ENCODE measurements around the gene MRPS27.

The MRPS27 gene

DNA sequence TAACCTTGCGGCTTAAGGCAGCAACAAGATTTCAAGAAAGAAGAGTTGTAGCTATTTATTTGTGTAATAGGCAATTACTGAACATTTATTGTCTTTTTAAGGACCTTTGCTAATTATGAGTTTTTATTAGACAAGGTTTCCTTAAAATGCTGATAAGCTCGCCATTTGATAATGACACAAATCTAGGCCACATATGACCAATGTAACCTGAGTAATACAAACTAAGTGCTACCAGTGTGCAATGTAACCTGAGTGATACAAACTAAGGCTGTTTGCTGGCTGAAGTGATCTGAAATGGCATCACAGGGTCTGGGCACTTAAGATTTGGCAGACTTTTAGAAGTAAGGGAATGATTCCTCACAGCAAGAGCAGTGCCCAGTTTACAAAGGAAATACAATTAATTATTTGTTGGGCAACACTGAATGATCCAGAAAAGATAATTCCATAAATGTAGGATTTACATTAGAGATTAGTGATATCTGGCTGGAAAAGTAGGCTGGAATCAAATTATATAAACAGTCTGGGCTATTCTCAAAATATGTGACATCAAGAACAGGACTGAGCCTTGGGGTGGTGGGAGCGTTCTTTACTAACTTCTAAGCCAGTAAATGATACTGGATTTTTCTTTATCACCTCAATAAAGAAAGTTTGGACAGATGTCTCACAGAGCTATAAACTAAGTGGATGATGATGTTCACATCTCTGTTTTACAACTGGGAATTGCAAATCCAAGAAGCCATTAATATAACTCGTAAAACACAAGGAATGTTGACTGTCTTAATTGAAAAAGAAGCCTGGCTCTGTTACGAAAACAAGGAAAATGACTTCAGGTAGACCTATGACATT, 54.8 kb downstream of the MRPS27 start:
- Mint-ChIP-seq H3K9me3 (no peaks in the 10 kb centered on the region), H3K4me1 (peaks cover 14% of the 10 kb centered on the region), H3K27ac (no peak overlapping the region), H3K4me3 (no peak overlapping the region), H3K27me3 (ENCODE audit: low read depth) (no peaks in the 10 kb centered on the region), H3K36me3 (ENCODE audit: low read depth) (peaks cover 13% of the 10 kb centered on the region)
- TF ChIP-seq, protein P1, sequence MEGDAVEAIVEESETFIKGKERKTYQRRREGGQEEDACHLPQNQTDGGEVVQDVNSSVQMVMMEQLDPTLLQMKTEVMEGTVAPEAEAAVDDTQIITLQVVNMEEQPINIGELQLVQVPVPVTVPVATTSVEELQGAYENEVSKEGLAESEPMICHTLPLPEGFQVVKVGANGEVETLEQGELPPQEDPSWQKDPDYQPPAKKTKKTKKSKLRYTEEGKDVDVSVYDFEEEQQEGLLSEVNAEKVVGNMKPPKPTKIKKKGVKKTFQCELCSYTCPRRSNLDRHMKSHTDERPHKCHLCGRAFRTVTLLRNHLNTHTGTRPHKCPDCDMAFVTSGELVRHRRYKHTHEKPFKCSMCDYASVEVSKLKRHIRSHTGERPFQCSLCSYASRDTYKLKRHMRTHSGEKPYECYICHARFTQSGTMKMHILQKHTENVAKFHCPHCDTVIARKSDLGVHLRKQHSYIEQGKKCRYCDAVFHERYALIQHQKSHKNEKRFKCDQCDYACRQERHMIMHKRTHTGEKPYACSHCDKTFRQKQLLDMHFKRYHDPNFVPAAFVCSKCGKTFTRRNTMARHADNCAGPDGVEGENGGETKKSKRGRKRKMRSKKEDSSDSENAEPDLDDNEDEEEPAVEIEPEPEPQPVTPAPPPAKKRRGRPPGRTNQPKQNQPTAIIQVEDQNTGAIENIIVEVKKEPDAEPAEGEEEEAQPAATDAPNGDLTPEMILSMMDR (IDR thresholded peaks at IDR 0.05; ENCODE audit: unreplicated experiment in 3 of 3), result no peak

DNA sequence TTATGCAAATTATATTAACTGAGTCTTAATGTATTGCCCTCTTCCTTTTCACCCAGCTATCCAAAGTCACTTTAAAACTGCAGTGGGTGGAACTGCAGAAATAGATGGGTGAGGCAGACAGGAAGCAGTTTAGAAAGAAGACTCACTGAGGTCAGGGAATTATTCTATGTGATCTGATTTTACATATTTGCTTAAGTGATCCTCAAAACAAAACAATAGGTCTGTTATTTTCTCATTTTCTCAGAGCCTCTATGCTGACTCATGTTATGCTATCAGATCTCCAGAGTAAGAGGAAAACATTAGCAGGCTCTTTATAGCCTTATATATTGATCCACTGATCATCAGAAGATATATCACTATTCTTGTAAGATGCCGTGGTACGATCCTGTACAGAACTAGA, 63.5 kb downstream of the MRPS27 start:
- Mint-ChIP-seq H3K9me3 (no peaks in the 10 kb centered on the region), H3K4me3 (no peak overlapping the region), H3K36me3 (ENCODE audit: low read depth) (peaks cover 14% of the 10 kb centered on the region), H3K27me3 (ENCODE audit: low read depth) (no peaks in the 10 kb centered on the region), H3K27ac (no peak overlapping the region), H3K4me1 (peaks cover 9% of the 10 kb centered on the region)
- TF ChIP-seq, protein P1 (IDR thresholded peaks at IDR 0.05; ENCODE audit: unreplicated experiment in 3 of 3), result no peak

DNA sequence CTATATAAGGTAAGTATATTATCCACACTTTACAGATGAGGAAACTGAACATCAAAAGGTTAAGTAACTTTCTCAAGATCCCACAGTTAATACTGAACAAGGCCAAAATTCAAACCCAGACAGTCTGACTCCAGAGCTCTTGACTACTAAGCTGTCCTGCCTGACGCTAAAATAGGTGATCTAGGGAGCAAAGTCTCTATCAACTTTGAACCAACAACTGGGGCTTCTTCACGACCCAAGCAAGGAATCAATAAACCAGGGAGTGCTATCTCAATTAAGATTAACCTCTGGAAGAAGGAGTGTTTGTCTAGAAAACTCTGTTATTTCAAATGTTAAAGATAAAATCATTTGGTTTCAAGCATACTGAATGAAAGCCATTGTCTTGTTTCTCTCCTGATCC, 64.4 kb downstream of the MRPS27 start:
- TF ChIP-seq, protein P1 (IDR thresholded peaks at IDR 0.05; ENCODE audit: unreplicated experiment in 3 of 3), result no peak
- Mint-ChIP-seq H3K4me3 (no peak overlapping the region), H3K36me3 (ENCODE audit: low read depth) (peaks cover 14% of the 10 kb centered on the region), H3K9me3 (no peaks in the 10 kb centered on the region), H3K27ac (no peak overlapping the region), H3K27me3 (ENCODE audit: low read depth) (no peaks in the 10 kb centered on the region), H3K4me1 (peaks cover 17% of the 10 kb centered on the region)

DNA sequence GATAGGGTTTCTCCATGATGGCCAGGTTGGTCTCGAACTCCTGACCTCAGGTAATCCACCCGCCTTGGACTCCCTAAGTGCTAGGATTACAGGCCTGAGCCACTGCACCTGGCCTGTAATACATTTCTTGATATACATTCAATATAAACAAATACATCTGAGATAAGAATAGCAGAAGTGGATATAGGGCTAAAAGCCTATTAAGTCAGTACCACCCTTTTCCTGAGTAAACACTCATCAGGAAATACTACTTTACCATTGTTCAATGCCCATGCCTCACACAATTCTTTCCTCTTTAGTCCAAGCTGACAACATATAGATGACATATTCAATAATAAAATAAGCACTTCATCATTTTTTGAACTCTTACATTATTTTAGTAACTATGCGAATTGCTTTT, 64.8 kb downstream of the MRPS27 start:
- no peaks in the 10 kb centered on the region for H3K9me3 Mint-ChIP-seq
- H3K4me3 Mint-ChIP-seq, result no peak overlapping the region
- TF ChIP-seq, protein P1 (IDR thresholded peaks at IDR 0.05; ENCODE audit: unreplicated experiment in 3 of 3), result no peak
- H3K4me1 Mint-ChIP-seq, result peaks cover 17% of the 10 kb centered on the region
- H3K36me3 Mint-ChIP-seq (ENCODE audit: low read depth), result peaks cover 14% of the 10 kb centered on the region
- no peaks in the 10 kb centered on the region for H3K27me3 Mint-ChIP-seq (ENCODE audit: low read depth)
- H3K27ac Mint-ChIP-seq, result no peak overlapping the region

DNA sequence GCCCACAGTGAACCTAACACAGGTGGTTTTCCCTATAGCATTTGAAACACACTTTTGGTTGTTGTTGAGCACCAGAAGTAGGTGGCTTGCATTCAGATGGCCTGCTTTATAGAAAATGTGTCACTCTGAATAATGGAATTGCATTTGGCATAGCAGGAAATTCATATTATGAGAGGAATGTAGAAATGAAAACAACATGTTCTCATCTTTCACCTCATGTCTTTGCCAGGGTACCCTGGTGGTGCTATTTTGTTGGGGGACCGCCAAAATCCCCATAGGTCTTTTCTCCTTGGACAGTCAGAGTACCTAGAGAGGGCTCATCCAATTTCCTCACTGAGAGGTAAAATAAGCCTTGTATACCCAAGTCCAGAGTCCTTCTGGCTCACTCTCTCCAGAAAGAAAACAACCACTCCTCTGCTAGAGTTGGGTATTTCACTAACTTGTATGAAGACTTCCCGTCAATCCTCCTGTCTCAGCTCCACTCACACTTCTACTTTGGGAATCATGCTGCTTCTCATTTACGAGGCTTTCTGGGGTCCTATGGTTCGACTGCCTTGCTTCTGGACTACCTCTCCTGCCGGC, 67.4 kb downstream of the MRPS27 start:
- Mint-ChIP-seq H3K27me3 (ENCODE audit: low read depth) (no peaks in the 10 kb centered on the region), H3K4me3 (no peak overlapping the region), H3K27ac (no peak overlapping the region), H3K4me1 (peaks cover 27% of the 10 kb centered on the region), H3K9me3 (no peaks in the 10 kb centered on the region), H3K36me3 (ENCODE audit: low read depth) (peaks cover 7% of the 10 kb centered on the region)
- TF ChIP-seq, protein P1 (IDR thresholded peaks at IDR 0.05; ENCODE audit: unreplicated experiment in 3 of 3), result no peak
